ENCODE data around the gene HRC.
A peak's percentile ranks its signal among the peaks of the same experiment; 100 is the strongest.
"Not testable (repeated sequence)": the region's sequence is repeated elsewhere in the genome, so short reads cannot be mapped to it uniquely, and the experiment has no call there.

The HRC gene

GRCh38 chr19:49160450-49161189, 5.4 kb upstream of the HRC start:
- no peak for DNase-seq (ENCODE audit: low spot score)

GRCh38 chr19:49157445-49158224, 2.4 kb upstream of the HRC start, which contains the start of gene TRPM4:
TRPM4 (plus strand) TSS chr19:49157792; CDS start chr19:49157867, 75 bp downstream.
- peak; percentile 67 for DNase-seq (ENCODE audit: low spot score)

GRCh38 chr19:49155820-49156346, 687 bp upstream of the HRC start:
- no peak for DNase-seq (ENCODE audit: low spot score)

- no peak for DNase-seq (ENCODE audit: low spot score)
Observed at GRCh38 chr19:49154279-49154678, 917 bp downstream of the HRC start.

GRCh38 chr19:49153167-49153809, 1.9 kb downstream of the HRC start:
- DNase-seq (ENCODE audit: low spot score): no peak

GRCh38 chr19:49152119-49152550, 3.1 kb downstream of the HRC start:
- no peak for DNase-seq (ENCODE audit: low spot score)

GRCh38 chr19:49151267-49152118, 3.7 kb downstream of the HRC start:
- DNase-seq (ENCODE audit: low spot score): peak; percentile 90

- DNase-seq (ENCODE audit: low spot score): no peak
Observed at GRCh38 chr19:49150944-49151243, 4.3 kb downstream of the HRC start.

GRCh38 chr19:49150106-49150943, 4.9 kb downstream of the HRC start:
- peak; percentile 86 for DNase-seq (ENCODE audit: low spot score)

- DNase-seq (ENCODE audit: low spot score): peak; percentile 89
Observed at GRCh38 chr19:49149652-49150105, 5.5 kb downstream of the HRC start.

- DNase-seq (ENCODE audit: low spot score): peak; percentile 99
Observed at GRCh38 chr19:49148784-49149651, 6.2 kb downstream of the HRC start.

- no peak for DNase-seq (ENCODE audit: low spot score)
Observed at GRCh38 chr19:49148044-49148682, 7.0 kb downstream of the HRC start.

- DNase-seq (ENCODE audit: low spot score): not testable (repeated sequence)
Observed at GRCh38 chr19:49146408-49146770, 8.8 kb downstream of the HRC start.

GRCh38 chr19:49145573-49146407, 9.4 kb downstream of the HRC start:
- peak; percentile 77 for DNase-seq (ENCODE audit: low spot score)

- no peak for DNase-seq (ENCODE audit: low spot score)
Observed at GRCh38 chr19:49142866-49143335, 12.3 kb downstream of the HRC start.

GRCh38 chr19:49141352-49141751, 13.8 kb downstream of the HRC start:
- no peak for DNase-seq (ENCODE audit: low spot score)

GRCh38 chr19:49140951-49141350, 14.2 kb downstream of the HRC start:
- DNase-seq (ENCODE audit: low spot score): no peak

- DNase-seq (ENCODE audit: low spot score): no peak
Observed at GRCh38 chr19:49136771-49137171, 18.4 kb downstream of the HRC start.
